Measurements from ENCODE around the gene MAST4.

The MAST4 gene

DNA sequence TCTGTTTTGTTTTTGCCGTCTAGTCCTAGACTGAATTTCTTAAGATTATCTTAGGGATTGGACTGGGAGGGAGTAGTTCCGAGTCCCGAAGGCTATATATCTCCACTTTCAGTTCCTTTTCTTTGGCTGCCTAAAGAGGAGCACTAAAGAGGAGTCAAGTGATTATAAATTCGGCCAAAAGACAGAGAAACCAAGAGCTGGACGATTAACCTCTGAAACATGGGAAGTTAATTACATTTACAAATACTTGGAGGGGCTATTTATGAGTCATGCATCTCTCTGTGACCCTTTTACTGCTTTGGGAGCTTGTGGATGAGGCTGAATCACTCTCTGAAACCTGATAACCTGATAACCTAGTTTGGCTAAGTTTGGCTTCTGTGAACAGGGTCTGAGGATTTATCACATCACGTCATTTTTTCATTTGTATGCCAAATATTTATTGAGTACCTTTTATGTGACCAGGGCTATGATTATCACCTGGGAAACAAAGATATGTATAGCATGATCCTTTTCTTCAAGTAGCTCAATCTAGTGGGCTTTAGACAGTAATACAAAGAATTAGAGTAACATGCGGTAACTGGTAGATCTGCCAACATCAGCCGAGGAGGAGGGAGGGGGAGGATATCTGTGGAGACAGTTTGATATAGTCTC lies 419.5 kb downstream of the MAST4 start:
- DNase-seq (ENCODE audit: low read depth) = no peak
- H3K4me3 ChIP-seq (ENCODE audit: low read depth, low read length) = peak overlapping the region; percentile 5

DNA sequence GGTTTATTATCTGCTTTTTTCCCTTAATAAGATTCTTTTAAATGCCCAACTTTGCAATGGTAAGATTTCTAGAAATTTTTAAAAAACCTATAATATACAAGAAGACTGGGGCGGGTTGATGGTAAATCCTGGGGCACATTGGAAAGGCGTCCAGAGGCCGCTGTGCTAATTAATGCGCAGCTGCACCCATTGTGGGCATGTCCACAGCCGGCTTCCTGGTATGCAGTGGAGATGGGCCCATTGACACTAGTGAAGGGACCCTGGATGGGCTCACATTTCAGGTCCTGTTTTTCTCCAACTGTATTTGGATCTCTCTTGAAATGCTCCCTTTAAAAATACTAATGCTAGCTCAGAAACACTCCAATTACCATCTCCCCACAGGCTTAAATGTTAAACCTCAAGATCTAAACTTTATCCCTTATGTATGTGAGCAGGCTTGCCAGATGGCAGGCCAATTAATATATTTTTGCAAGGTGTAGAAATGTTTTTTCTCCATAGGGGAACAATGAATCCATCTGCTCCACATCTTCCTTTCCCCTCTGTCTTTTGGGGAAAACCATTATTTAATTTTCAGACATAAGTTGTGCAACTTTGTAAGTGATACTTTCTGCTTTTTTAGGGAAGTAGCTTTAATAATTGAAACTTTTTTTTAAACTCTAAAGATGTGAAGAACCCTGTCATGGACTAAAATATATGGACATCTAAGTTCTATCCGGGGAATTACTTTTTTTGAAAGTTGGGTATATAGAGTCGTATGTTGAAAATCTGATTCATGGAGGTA lies 423.1 kb downstream of the MAST4 start:
- H3K4me3 ChIP-seq (ENCODE audit: low read depth, low read length) = no peak overlapping the region
- DNase-seq (ENCODE audit: low read depth) = no peak

DNA sequence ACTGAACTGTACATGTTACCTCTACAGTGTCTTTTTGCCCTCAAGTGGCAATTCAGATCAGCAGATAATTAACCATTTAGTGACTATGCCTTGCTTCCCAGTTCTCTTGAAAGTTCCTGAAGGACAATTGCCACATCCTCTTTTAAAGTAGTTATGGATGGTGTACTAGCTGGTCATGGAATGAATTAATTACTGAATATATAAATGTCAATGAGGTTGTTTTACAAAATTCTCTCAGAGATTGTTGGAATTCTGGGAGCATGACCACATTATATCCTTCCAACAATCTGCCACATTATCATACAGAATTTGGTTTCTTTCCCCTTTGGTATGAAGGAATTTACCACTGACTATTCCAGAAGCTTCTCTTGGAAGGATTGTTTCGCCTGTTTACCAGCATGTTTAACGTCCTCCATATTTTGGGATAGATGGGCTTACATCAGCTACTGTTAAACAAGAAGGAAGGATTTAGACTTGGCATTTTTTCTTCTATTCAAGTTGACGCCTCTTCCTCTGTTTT lies 424.0 kb downstream of the MAST4 start:
- H3K4me3 ChIP-seq (ENCODE audit: low read depth, low read length) = no peak overlapping the region
- no peak for DNase-seq (ENCODE audit: low read depth)

DNA sequence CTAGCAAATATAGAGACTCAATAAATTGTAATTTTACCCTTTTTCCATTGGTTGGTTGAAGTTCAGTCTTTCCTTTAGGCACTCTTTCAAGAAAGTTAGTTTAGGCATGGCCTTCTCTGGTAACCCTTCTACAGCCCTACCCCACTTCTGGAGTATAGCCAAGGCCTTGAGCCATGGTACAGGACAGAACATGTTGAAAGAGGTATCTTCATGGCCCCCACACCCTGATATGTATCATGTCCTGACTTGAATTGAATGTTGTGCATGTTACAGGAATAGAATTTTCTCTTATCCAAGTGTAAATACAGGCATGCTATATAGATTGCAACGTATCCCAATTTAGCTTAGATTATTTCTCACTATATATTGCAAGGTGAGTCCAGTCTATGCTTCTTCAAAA lies 424.8 kb downstream of the MAST4 start:
- H3K4me3 ChIP-seq (ENCODE audit: low read depth, low read length) = no peak overlapping the region

DNA sequence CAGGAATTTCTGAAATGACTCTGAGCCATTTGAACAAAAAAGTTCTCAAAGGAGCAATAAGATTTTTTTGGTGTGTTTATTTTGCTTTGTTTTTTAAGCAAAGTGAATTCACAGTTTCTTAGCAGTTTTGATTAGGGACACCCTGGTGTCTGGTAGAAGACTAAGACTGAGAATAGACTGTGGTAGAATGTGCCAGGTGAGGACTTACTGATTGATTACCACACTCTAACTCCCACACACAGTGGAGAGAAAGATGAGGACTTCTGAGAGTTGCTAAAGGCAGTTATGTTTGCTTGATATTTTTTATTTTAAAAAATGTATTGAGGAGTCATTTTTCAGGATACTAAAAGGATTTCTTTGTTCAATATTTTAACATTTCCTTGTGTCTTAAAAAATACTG lies 425.3 kb downstream of the MAST4 start:
- H3K4me3 ChIP-seq (ENCODE audit: low read depth, low read length) = no peak overlapping the region
- no peak for DNase-seq (ENCODE audit: low read depth)

More for the DNA sequence above, 424.8 kb downstream of the MAST4 start:
- DNase-seq (ENCODE audit: low read depth) = no peak

DNA sequence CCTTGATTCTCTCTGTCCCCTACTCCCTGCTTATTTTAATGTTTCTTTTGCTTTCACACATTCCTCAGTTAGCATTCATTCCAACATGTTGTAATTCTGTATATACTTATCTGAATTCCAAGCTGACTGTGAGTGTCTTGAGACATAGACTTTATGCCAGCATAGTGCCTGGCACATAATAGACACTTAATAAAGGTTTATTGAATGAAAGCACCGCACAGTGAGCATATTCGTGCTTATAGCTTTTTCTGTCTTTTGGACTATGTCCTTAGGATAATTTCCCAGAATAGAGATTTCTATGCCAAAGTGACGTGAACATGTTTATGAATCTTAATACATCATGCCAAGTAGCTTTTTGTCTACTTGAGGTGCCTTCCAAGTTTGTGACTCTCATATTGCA lies 425.8 kb downstream of the MAST4 start:
- no peak overlapping the region for H3K4me3 ChIP-seq (ENCODE audit: low read depth, low read length)
- DNase-seq (ENCODE audit: low read depth) = no peak

DNA sequence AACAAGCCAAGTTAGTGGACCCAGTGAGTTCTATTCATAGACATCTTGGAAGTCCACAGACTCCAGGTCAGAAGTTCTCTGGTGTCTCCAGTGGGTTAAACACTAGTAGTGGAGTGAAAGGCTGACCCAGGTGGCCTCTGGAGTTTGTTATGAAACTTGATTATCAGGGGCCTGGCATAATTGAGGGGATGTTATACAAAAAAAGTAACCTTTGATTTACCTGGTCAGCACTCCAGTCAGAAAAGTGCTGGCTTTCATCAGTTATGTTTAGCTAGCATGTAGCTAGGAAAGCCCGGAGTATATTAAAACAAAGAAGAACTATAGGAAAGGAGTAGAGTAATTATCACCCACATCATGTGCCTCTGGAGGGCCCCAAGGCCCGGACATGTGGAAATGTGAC lies 429.3 kb downstream of the MAST4 start:
- H3K4me3 ChIP-seq (ENCODE audit: low read depth, low read length) = no peak overlapping the region
- no peak for DNase-seq (ENCODE audit: low read depth)

DNA sequence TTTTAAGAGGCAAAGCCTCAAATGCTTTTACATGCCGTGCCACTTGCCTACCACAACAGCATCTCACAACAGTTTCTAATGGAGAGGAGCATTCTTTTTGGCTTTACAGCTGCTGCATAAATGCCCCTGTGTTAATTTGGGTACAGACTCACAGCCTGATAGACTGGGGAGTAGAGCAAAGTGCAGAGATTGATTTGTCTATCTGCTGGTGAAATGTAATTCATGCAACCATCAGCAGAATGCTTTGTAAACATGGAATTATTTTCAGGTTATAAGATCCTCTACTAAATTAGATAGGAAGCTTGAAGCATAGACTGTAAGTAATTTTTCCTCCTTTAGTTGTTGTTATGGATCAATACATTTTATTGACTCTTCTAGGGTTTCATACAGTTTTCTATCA lies 430.1 kb downstream of the MAST4 start:
- no peak for DNase-seq (ENCODE audit: low read depth)
- H3K4me3 ChIP-seq (ENCODE audit: low read depth, low read length) = no peak overlapping the region

DNA sequence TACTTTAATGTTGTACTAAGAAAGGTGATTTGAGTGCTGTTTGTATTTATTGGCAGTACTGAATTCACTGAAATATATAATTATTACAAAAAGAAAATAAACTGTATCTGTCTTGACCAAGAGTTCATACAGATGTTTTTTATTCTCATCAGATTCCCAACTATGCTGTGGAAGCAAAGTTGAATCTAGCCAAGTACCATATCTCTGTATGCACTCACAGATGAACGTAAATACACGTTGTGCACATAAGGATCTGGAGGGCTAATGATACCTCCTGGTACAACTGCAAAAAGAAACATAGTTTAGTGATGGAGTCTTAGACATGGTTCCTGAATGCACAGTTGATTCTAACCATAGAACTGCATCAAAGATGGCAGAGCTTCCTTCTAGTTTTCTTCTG lies 431.0 kb downstream of the MAST4 start:
- no peak overlapping the region for H3K4me3 ChIP-seq (ENCODE audit: low read depth, low read length)
- no peak for DNase-seq (ENCODE audit: low read depth)

DNA sequence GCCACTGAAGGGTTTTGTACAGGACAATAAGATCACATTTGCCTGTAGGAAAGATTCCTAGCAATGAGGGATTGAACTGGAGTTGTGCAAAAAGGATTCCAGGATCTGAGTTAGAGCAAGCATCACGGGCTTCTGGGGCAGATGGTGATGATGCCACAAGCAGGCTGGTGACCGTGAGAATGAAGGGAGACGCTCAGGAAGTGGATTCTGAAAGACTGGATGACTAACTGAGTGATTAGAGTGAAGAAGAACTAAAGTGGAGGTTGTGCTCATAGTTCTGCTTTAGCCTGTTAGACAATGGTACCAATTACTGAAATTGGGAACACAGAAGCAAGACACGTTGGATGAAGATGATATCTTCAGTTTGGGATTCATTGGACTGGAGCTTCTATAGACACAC lies 432.2 kb downstream of the MAST4 start:
- DNase-seq (ENCODE audit: low read depth) = no peak
- H3K4me3 ChIP-seq (ENCODE audit: low read depth, low read length) = no peak overlapping the region

DNA sequence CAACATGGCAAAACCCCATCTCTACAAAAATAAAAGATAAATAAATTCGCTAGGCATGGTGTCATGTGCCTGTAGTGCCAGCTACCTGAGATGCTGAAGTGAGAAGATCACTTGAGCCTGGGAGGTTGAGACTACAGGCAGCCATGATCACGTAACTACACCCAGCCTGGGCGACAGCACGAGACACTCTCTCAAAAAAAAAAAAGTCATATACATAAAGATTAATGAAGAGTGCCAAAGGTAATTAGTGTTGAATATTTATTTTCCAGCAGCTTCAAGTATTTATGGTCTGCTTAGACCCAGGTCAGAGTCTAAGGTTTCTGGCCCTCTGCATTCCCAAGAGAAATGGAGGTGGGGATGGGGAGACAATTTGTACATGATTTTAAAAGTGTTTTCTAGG lies 432.7 kb downstream of the MAST4 start:
- no peak overlapping the region for H3K4me3 ChIP-seq (ENCODE audit: low read depth, low read length)
- no peak for DNase-seq (ENCODE audit: low read depth)

DNA sequence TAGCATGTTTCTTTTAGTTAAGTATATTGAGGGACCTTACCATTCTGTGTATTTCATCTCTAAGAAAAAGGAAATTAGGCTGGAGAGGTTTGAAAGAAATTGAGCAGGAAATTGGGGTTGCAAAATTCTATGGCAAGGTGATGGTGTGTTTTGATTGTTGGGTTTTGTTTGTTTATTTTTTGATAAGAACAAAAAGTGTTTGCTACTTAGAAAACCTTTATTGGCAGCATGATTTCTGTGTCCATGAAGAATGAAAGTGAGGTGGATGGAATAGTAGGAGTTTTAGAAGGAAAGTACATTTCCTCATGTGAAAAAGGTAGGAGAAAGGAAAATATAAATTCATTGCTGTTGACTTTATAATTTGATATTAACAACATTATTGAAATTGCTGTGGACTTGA lies 433.3 kb downstream of the MAST4 start:
- H3K4me3 ChIP-seq (ENCODE audit: low read depth, low read length) = no peak overlapping the region
- DNase-seq (ENCODE audit: low read depth) = no peak

DNA sequence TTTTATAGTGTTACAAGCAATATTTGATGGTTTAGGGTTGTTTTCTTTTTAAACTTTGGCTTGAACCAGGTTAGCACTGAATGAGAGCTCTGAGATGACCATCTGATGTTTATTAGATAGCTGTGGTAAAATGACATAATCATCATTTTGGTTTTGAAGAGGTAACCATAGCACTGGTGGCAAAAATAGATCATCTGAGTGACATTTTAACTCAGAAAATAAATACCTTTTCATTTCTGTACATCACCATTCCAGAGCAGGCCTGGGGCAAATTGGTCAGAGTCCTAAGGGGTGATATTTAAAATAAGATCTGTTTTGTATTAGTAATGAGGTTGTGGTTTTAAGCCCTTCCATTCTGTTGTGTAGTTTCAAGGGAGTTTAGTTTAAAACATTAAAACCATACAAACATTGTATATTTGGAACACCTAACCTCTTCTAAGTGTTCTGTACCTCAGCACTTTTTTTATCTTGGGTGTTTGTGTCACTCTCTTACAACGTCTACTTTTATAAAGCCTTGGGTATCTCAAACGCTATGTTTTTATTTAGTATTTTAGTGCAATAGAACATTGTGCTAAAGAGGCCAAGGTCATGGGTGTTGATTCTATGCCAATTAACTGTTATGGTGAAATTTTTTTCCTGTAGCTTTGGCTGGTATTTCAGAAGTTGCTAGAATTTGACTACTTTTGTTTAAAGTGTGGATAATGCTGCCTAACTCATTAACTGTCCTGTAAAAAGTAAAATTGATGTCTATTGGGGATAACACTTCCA lies 434.3 kb downstream of the MAST4 start:
- H3K4me3 ChIP-seq (ENCODE audit: low read depth, low read length) = no peak overlapping the region
- no peak for DNase-seq (ENCODE audit: low read depth)

DNA sequence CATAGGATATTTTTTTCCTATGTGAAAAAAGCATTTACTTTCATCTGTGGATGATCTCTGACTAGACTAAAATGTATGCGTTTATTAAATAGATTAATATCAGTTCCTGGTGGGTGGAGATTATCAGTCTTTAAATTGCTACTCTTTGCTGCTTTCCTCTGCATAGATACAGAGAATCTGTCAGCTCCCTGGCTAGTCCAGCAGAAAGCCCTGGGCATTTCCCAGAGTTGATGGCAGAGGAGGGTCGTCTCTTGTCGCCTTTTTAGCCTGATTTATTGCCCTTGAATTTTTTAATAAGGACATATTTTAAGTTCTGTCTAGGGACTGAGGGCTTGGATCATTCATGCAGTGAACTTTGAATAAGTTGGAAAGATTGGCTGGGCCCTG lies 434.9 kb downstream of the MAST4 start:
- no peak for DNase-seq (ENCODE audit: low read depth)
- H3K4me3 ChIP-seq (ENCODE audit: low read depth, low read length) = no peak overlapping the region

DNA sequence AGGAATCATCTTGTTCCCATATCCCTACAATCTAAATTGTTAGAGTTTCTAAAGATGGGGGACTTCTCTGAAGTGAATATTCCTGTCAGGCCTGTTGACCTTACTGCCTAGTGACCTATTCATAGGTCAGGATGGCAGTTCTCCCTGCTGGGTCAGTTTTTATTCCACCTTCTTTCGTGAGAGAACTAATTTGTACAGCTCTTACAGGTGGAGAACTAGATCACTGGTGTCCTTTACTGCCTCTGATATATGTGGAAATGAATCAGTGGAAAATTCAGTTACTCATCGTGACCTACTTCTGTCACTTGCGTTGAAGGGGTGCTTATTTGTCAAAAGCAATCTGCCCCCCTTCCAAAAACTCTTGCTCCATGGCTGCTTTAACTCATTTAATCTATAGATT lies 435.5 kb downstream of the MAST4 start:
- DNase-seq (ENCODE audit: low read depth) = no peak
- no peak overlapping the region for H3K4me3 ChIP-seq (ENCODE audit: low read depth, low read length)

DNA sequence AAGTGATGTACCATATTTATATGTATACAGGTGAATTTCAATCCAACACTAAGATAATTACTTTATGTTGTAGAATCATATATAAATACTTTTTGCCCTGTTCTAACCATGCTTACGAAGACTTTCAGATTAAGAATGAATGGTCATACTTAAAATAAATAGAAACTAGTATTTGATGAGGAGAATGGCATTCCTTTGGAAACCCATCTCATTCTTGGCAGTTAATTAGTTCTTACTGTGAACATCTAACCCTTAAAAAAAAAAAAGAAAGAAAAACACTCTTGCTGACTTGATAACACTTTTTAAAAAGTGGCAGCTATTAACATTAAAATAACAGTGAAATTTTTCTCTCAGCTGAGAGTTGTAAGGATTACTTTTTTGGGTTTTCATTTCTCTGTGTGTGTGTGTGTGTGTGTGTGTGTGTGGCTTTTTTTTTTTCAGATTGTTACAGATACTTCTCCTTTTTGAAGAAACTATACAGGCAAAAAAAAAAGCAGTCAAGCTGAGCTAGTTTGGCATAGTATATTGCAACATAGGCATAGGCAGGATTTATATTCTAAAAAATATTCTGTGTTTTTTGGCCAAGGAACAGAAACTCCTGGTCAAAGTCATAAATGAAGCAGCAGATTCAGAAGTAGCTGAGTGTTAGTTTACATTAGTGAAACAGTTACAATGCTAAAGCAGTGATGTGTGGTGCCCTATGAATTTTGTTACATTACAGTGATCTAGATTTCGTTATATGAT lies 436.9 kb downstream of the MAST4 start:
- DNase-seq (ENCODE audit: low read depth) = no peak

DNA sequence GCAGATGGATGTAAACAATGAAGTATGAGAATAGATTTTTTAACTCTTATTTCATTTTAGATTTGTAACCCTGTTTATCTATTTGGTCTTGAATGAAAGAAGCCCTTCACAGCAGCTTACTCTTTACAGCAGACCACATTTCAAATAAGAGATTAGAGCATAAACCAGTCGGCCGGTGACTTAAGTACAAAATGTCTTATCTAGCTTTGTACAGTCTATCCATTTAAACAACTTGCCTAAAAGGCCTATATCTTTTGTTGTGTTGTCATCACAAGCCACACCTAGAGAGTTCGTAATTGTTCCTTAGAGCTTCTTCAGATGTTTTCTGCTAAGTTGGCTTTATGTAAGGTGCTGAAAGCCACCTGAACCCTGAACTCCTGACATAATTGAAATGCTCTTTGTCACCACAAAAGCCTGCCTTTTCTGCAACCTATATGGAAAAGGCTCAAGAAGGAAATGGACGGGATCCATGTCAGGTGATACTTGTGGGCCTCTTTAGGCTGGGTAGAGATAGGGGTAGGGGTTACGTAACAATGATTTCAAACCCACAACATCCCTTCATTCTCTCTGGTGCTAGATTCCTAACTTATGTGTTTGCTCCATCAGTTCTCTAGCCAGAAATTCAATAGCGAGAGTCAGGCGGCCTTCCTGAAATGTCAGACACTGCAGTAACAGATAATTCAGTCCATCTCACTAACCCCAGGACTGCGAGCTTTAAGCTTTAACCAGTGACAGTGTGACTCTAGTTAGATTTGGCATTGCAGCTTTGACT lies 437.9 kb downstream of the MAST4 start:
- DNase-seq (ENCODE audit: low read depth) = no peak
- no peak overlapping the region for H3K4me3 ChIP-seq (ENCODE audit: low read depth, low read length)

More for the DNA sequence above, 436.9 kb downstream of the MAST4 start:
- H3K4me3 ChIP-seq (ENCODE audit: low read depth, low read length) = no peak overlapping the region

DNA sequence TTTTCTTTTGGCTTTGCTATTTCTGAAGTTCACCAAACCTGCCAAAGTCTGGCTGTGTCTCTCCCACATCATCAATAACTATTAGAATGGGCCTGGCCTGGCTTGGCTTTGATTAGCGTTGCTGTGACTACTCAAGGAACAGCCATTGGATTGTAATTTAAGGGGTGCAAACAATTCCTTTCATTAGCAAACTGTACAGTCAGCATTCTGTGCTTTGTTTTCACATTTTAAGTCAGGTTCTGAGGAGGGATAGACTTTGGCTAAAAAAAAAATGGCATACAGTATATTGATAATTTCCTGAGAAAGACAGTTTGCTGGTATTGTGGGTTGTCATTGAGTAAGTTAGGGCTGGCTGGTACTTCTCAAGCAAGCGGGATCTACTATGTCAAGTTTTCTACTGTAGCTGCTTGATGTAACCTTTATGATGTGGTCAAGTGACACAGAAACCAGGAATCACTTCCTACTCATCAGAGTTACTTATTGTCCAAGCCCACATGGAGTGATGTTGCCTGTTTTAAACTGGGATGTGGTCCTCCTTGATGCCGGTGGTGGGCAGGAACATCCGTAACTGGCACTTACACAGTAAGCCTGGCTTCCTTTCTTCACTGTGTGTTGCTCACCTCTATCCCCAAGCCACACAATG lies 439.0 kb downstream of the MAST4 start:
- H3K4me3 ChIP-seq (ENCODE audit: low read depth, low read length) = no peak overlapping the region
- no peak for DNase-seq (ENCODE audit: low read depth)

DNA sequence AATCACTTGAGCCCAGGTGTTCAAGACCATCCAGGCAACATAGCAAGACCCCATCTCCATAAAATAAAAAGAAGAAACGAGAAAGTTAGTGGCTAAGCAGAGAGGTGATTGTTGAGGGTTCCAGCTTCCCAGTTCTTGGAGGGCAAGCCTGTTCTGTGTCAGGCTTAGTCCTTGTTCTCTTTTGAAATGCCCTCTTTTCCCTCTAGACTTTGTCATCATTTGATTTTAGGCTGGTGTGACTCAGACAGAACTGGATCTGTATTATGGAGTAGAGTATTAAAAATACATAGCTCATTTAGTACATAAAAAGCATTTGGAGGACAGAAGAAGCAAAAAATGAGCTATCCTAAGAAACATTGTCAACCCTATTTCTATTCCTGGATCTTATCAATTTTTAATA lies 441.0 kb downstream of the MAST4 start:
- no peak overlapping the region for H3K4me3 ChIP-seq (ENCODE audit: low read depth, low read length)
- no peak for DNase-seq (ENCODE audit: low read depth)
